Tibial nerve (tissue), 4 donors: ENCODE data around the gene SERPINH1.

ENCODE experiments used
- CTCF ChIP-seq, 5 experiments: fragments of 200-600 bp in 3 of 5; fragments of 450-650 bp in 2 of 5; sonication (generic) in 3 of 5; IDR thresholded peaks; one replicate each; pipeline ENCODE4 v1.5.1; 2016 to 2019; ENCODE audit warnings: antibody characterized with exemption in 5 of 5, mild to moderate bottlenecking in 3 of 5, moderate library complexity in 2 of 5
- EP300 ChIP-seq, 2 donors: sonication (generic); formaldehyde crosslinking; IDR thresholded peaks; one replicate each; pipeline ENCODE4 v1.6.1; 2017; ENCODE audit warnings: antibody characterized with exemption in 2 of 2, mild to moderate bottlenecking in 1 of 2
- POLR2A ChIP-seq, 2 donors: fragments of 450-650 bp; IDR thresholded peaks; one replicate each; pipeline ENCODE4 v1.6.1; 2017; ENCODE audit warnings: antibody characterized with exemption in 2 of 2, mild to moderate bottlenecking in 2 of 2, moderate library complexity in 2 of 2

- TF ChIP-seq CTCF (IDR thresholded peaks at IDR 0.05) (no peak), POLR2A (IDR thresholded peaks at IDR 0.05) (no peak), EP300 (IDR thresholded peaks at IDR 0.05) (no peak)
Measured at GRCh38 chr11:75518204-75518549, 43.9 kb upstream of the SERPINH1 start.
